Nephron (organoid): ENCODE measurements around the gene GPBP1.

Source experiments
- H3K27ac Mint-ChIP-seq, 3 experiments: 2 replicates each; pipeline ENCODE4 v1.8.0; 2020; ENCODE audit warnings: mixed read lengths in 3 of 3, mild to moderate bottlenecking in 2 of 3, moderate library complexity in 1 of 3
- H3K27me3 Mint-ChIP-seq: 2 replicates; pipeline ENCODE4 v1.8.0; 2021; ENCODE audit warnings: low read depth, mild to moderate bottlenecking, moderate library complexity, mixed read lengths
- H3K36me3 Mint-ChIP-seq: 2 replicates; pipeline ENCODE4 v1.8.0; 2020; ENCODE audit warnings: low read depth, mixed read lengths
- H3K4me1 Mint-ChIP-seq: 2 replicates; pipeline ENCODE4 v1.8.0; 2020; ENCODE audit warnings: mixed read lengths
- H3K4me3 Mint-ChIP-seq, 3 experiments: 2 replicates each; pipeline ENCODE4 v1.8.0; 2020; ENCODE audit warnings: mild to moderate bottlenecking in 3 of 3, mixed read lengths in 3 of 3, moderate library complexity in 2 of 3
- H3K9me3 Mint-ChIP-seq: 2 replicates; pipeline ENCODE4 v1.8.0; 2020; ENCODE audit warnings: mixed read lengths
- CTCF ChIP-seq, 3 experiments: fragments of 200-600 bp; sonication (generic); IDR thresholded peaks; one replicate each; pipeline ENCODE4 v1.5.0; 2021; ENCODE audit warnings: antibody characterized with exemption in 3 of 3; ENCODE audit not compliant: unreplicated experiment in 3 of 3

Gene GPBP1

DNA sequence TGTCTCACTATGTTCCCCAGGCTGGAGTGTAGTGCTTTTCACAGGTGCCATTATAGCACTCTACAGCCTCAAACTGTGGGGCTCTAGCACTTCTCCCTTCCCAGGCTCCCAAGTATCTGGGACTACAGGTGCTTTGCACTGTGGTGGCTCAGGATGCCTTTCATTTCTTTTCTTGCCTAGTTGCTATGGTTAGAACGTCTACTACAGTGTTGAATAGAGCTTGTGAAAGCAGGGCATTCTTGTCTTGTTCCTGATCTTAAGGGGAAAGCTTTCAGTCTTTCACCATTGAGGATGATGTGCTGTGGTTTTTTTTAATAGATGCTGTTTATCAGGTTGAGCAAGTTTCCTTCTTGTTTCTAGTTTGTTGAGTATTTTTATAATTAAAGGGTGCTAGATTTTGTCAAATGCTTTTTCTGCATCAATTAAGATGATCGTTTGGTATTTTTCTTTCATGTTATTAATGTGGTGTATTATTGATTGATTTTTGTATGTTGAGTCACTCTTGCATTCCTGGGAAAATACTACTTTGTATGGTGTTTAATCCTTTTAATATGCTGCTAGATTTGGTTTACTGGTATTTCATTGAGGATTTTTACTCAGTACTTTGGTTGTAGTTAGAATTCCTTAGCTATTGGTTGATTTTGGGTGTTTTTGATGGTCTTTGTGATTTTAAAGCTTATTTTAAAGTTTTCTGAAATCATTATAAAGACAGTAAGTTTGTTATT lies 35.6 kb downstream of the GPBP1 start:
- H3K27me3 Mint-ChIP-seq, result no peaks in the 10 kb centered on the region
- no peak overlapping the region for H3K27ac Mint-ChIP-seq
- peaks cover 42% of the 10 kb centered on the region for H3K36me3 Mint-ChIP-seq
- no peaks in the 10 kb centered on the region for H3K9me3 Mint-ChIP-seq
- no peak overlapping the region for H3K4me3 Mint-ChIP-seq
- peaks cover 8% of the 10 kb centered on the region for H3K4me1 Mint-ChIP-seq
- TF ChIP-seq CTCF (IDR thresholded peaks at IDR 0.05; ENCODE audit: unreplicated experiment in 3 of 3), result no peak

DNA sequence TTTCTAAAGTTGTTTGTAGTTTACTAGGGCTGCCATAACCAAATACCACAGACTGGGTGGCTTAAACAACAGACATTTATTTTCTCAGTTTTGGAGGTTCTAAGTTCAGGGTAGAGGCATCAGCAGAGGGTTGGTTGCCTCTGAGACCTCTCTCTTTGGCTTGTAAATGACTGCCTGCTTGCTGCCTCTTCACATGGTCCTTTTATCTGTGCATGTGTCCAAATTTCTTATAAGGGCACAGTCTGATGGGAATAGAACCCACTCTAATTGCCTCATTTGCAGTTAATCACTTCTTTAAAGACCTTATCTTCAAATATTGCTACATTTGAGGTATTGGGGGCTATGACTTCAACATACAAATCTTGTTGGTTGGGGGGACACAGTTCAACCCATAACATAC lies 36.8 kb downstream of the GPBP1 start:
- Mint-ChIP-seq H3K4me3 (no peak overlapping the region), H3K36me3 (peaks cover 46% of the 10 kb centered on the region), H3K9me3 (no peaks in the 10 kb centered on the region), H3K27me3 (no peaks in the 10 kb centered on the region), H3K4me1 (peaks cover 13% of the 10 kb centered on the region), H3K27ac (no peak overlapping the region)
- no peak for TF ChIP-seq CTCF (IDR thresholded peaks at IDR 0.05; ENCODE audit: unreplicated experiment in 3 of 3)

DNA sequence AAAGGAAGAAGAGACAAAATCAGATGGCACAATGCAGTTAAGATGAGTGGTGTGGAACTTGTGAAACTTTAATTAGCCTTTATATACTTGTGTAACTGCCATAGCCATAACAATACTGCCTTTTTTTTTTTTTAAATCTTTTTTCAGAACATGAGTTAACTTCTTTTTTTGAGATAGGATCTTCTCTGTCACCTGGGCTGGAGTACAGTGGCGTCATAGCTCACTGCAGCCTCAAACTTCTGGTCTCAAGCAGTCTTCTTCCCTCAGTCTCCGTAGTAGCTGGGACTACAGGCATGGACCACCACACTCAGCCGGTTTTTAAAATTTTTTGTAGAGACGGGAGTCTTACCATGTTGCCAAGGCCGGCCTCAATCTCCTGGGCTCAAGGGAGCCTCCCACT lies 37.2 kb downstream of the GPBP1 start:
- peaks cover 50% of the 10 kb centered on the region for H3K36me3 Mint-ChIP-seq

DNA sequence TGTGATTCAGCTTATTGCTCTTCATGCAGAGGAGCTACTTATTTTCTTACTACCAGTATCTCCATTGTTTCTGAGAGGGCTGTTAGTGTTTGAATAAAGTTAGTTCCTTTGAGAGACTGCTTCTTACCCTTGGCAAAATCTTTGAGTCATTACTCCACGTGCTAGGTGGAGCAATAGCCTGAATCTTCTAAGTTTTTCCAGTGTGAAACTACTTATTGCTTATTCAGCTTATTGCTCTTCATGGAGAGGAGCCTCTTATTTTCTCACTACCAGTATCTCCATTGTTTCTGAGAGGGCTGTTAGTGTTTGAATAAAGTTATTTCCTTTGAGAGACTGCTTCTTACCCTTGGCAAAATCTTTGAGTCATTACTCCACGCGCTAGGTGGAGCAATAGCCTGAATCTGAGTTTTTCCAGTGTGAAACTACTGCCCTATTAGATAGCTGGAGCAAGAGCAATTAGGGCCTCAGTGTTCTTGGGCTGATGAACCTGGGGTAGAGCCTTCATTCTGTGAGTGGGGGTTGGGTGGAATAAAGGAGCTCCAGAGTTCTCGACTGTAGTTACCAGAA lies 41.9 kb downstream of the GPBP1 start:
- peaks cover 7% of the 10 kb centered on the region for H3K4me1 Mint-ChIP-seq

More for the DNA sequence above, 37.2 kb downstream of the GPBP1 start:
- no peaks in the 10 kb centered on the region for H3K27me3 Mint-ChIP-seq
- H3K4me3 Mint-ChIP-seq, result no peak overlapping the region
- no peak overlapping the region for H3K27ac Mint-ChIP-seq
- H3K4me1 Mint-ChIP-seq, result peaks cover 13% of the 10 kb centered on the region
- H3K9me3 Mint-ChIP-seq, result no peaks in the 10 kb centered on the region
- TF ChIP-seq CTCF (IDR thresholded peaks at IDR 0.05; ENCODE audit: unreplicated experiment in 3 of 3), result no peak

GRCh38 chr5:57216714-57217113 lies 42.9 kb downstream of the GPBP1 start:
- TF ChIP-seq CTCF (IDR thresholded peaks at IDR 0.05; ENCODE audit: unreplicated experiment in 3 of 3), result no peak
- Mint-ChIP-seq H3K4me1 (peaks cover 13% of the 10 kb centered on the region), H3K27me3 (no peaks in the 10 kb centered on the region), H3K9me3 (no peaks in the 10 kb centered on the region), H3K27ac (no peak overlapping the region), H3K36me3 (peaks cover 29% of the 10 kb centered on the region), H3K4me3 (no peak overlapping the region)

More for the DNA sequence above, 41.9 kb downstream of the GPBP1 start:
- no peaks in the 10 kb centered on the region for H3K9me3 Mint-ChIP-seq
- peaks cover 35% of the 10 kb centered on the region for H3K36me3 Mint-ChIP-seq
- no peak overlapping the region for H3K27ac Mint-ChIP-seq
- no peak for TF ChIP-seq CTCF (IDR thresholded peaks at IDR 0.05; ENCODE audit: unreplicated experiment in 3 of 3)
- H3K4me3 Mint-ChIP-seq, result no peak overlapping the region
- H3K27me3 Mint-ChIP-seq, result no peaks in the 10 kb centered on the region

DNA sequence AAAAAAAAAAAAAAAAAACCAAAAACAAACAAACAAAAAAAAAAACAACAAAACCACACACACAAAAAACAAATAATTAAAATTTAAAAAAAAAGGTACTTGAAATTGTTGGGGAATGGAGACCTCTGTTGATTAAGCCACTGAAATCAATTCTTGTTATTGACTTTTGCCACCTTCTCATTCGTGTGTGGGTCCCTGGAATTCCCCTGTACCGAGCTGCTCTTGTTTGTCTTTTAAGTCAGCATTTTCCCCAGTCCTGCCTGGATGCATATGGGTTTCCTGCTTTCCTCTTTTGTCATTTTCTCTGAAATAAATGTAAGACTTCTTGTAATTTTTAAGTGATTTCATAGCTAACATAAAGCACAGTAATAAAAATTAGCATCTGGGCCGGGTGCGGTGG lies 45.5 kb downstream of the GPBP1 start:
- peaks cover 13% of the 10 kb centered on the region for H3K4me1 Mint-ChIP-seq
- H3K4me3 Mint-ChIP-seq, result no peak overlapping the region
- no peaks in the 10 kb centered on the region for H3K27me3 Mint-ChIP-seq
- no peak overlapping the region for H3K27ac Mint-ChIP-seq
- no peaks in the 10 kb centered on the region for H3K9me3 Mint-ChIP-seq
- no peak for TF ChIP-seq CTCF (IDR thresholded peaks at IDR 0.05; ENCODE audit: unreplicated experiment in 3 of 3)
- peaks cover 21% of the 10 kb centered on the region for H3K36me3 Mint-ChIP-seq
